HG03108 (cell line): ENCODE results near the gene PRDM2.

ENCODE experiments used
- ATAC-seq: cut with Tn5 transposase; IDR thresholded peaks from one replicate; pipeline ENCODE4 v1.9.1; 2021; ENCODE audit warnings: moderate library complexity; ENCODE audit not compliant: unreplicated experiment

PRDM2 gene

DNA sequence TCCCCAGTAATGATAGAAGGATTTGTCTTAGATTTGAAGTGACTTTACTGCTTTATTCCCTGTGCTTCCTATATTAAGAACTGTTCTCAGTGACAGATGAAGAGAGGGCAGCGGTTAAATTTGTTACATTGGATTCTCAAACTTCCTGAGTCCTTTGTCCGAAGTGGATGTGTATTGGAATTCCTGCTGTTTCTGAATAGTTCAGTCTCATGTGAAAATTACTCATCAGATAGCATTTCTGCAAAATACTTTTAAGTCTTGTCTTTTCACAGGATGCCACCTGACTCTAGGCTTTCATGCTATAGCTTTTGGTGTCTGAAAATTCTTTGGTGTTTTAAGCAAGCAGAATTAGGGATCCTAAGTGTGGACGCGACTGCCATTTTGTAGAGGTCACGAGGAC, 83.6 kb downstream of the PRDM2 start:
- no peak for ATAC-seq

DNA sequence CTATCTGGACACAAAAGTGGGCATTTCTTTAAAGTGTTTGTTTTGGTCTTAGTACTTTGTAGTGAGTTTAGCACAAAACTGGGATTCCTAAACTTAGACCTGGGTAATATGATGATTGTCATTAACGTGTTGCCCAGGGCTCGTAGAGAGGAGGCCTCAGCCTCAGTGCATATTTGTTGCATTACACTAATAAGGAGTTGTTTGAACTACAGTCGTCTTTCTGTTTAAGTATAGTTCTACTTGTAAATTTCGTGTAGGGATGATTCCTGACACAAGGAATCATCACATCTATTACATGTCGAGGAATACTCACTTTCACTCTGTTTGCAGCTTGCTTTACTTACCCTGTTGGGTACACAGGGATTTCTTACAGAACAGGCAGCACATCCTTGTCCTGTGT, 85.0 kb downstream of the PRDM2 start:
- ATAC-seq = no peak

GRCh38 chr1:13786541-13786940, 86.6 kb downstream of the PRDM2 start:
- ATAC-seq = no peak

DNA sequence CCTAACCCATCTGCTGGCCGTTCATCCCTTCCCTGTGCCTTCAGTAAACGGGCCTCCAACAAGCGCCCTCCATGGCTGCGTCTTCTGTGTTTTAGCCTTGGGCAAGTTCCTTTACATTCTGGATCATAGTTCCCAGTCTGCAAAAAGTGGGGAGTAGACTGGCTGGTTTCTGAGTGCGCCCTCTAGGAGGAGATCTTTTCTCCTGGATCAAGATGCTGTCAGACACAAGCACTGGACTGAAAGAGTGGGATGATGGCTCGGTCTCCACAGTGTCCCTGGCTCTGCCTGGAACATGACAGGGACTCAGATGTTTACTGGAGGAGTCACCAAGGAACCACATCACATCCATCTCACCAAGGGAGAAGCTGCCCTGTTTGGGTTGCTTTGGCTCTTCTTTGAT, 88.8 kb downstream of the PRDM2 start:
- ATAC-seq = no peak

DNA sequence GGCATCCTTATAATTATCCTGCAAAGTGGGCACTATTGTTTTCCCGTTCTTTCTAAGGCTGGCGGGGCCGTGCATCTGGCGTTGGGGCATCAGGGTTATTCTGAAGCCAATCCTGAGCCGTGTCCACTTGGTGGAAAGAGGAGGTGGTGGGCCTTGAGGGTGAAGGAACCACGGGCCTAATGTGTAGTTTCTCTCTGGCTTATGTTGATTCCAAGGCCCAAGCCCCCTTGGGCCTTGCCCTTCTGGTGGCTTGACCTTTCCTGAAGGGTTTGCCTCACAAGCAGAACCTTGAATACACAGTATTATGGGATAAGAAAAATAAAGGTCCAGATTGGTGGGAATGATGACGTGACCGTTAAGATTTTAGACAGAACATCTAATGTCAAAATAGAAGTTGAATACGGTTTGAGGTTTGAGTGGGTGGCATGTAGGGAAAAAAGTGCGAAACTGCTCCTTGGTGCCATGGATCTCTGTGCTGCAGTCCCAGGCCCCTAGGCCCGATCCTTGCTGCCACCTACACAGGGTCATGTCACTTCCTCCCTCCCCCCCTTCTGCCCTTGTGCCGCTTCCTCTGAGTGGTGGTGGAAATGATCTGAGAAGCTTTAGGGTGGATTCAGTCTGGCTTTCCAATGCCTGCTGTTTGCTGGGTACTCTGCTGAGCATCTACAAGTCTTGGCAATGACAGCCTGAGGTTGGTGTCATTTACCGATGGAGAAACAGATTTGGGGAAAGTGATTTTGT, 90.5 kb downstream of the PRDM2 start:
- no peak for ATAC-seq

DNA sequence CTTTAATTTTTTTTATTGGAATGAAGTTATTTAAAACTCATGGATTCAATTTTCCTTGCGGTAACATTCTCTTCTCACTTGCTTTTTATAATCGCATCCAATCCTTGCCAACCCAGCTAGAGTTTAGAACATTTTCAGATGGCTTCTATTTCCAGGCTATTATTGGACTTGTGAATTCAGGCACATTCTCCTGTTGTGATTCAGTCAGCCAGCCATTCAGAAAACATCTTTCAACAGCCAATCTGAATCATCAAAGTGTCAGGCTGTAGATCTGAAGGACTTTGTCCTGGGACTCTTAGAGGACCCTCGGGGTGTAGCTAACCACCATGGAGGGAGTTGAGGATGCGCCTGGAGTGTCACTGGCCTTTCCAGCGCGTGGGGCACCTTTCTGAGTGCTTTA, 92.4 kb downstream of the PRDM2 start:
- ATAC-seq = no peak

- no peak for ATAC-seq
These were observed 93.2 kb downstream of the PRDM2 start for GRCh38 chr1:13793088-13793730.

DNA sequence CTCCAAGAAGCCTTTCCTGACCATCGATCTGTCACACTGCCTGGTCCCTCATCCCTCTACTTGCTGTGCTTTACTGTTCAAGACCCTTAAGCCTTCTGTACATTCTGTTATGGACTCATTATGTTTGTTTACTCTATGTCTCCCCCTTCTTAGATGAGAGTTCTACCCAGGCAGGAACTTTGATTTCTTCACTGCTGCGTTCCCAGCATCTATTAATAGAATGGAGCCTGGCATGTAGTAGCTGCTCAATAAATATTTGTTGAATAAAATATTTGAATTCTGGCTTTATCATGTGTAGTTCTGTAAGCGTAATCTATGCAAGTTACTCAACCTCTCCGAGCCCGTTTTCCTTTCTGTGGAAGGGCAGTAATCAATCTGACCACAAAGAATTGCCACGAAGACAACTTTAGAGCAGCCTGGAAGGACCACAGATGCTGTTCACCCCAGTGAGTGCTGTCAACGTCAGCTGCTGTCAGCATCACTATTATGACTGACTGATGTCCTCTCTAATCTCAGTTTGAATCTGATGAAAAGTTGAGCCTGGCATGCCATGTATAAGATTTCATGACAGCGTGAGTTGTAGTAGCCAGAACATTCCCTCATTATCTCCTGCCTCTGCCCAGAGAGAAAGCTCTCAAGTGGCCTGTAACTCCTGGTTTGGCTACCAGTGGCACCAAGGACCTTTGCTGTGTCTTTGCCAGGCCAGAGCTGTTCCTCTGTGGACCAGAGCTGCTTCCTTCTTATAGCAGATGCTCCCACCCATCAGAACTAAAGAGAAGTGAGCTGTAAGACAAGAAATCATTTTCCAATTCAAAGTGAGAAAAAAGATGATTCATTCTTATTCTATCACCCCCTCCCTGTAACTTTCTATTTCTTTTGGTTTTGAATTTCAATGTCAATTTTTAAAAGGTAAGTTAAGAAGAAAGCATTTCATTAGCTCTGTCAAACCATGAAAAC, 94.5 kb downstream of the PRDM2 start:
- ATAC-seq = no peak

- ATAC-seq = no peak
These were observed 97.4 kb downstream of the PRDM2 start for GRCh38 chr1:13797397-13797796.

GRCh38 chr1:13798120-13798519, 98.1 kb downstream of the PRDM2 start:
- ATAC-seq = no peak

DNA sequence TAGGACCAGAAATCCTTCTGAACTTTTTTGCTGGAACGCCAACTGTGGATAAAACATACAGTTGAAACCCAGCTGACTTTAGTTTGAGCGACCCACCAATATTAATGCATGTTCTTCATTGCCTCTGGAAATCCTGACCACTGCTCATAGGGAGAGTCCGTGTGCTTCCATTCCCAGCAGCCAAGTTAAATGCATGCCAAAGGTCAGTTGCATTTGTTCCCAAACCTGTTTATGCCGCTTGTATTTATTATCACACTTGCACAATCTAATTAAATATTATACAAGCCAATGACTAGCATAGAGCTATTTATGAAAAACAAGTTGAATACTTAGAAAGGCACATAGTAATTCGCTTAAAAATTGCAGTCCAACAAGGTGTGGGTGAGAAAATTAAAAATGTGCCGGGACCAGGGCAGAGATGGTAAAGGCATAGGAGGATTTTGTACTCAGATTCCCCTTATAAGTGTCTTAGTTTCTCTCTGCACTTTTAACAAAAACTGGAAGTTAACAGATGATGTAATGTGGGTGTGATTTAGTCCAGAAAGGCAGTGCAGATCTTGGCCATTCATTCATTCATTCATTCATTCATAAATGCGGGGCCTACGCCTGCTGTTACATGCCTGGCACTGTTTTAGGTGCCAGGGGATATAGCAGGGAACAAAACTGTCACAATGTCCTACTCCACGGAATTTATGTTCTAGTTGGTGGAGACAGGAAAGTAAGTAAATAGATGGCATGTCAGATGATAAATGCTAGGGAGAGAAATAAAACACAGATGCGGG, 99.7 kb downstream of the PRDM2 start:
- no peak for ATAC-seq

DNA sequence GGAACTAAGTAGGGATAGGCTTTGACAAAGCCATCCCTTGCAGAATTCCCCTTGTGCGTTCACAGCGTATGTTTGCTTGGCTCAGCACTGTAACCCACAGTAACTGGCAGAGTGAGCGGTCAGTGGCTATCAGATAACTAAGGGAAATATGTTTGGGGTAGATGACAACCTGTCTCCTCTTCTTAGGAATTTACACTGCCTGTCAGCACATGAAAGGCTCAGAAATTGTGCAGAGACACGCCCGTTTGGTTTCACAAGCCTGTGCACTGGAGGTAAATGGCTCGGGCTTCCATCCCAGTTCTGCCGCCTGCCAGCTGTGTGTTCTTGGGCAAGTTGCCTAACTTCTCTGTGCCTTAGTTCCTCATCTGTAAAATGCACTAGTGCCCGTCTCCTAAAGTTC, 101.2 kb downstream of the PRDM2 start:
- no peak for ATAC-seq

GRCh38 chr1:13801655-13802486, 101.9 kb downstream of the PRDM2 start:
- ATAC-seq = no peak

DNA sequence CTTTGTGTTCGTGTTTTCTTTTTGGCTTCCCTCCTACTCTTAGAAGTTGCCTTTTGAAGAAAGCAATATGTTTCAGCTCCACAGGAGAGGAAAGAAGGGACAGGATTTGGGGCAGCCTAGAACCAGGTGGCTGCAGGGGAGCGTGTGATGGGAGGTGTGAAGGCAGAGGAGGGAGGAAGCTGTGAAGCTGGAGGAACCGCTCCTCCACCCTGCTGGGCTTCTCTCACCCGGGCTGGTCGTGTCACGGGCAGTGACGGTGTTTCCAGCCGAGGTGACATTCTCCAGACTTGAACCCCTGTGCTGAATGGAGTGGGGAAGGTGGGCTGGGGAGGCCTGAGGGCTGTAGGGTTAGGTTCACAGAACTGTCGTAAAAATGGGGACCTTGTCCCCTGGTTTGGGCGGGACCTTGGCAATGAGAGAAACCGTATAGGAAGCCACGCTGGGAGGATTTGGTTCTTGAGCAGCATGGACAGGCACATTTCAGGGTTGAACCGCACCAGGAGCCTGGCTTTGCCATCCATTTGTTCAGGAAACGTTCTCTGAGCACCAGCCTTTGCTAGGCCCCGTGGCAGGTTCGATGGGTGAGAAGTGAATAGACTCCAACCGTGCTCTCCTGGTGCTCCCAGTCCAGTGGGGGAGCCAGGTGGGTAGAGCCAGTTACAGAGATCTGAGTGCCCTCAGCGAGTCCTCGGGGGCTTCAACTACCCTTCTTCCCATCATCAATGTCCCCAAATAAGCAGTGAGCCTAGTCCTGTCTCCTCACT, 103.0 kb downstream of the PRDM2 start:
- ATAC-seq = no peak

- no peak for ATAC-seq
These were observed 103.7 kb downstream of the PRDM2 start for GRCh38 chr1:13803546-13804239.

- no peak for ATAC-seq
These were observed 104.2 kb downstream of the PRDM2 start for GRCh38 chr1:13804240-13804633.

DNA sequence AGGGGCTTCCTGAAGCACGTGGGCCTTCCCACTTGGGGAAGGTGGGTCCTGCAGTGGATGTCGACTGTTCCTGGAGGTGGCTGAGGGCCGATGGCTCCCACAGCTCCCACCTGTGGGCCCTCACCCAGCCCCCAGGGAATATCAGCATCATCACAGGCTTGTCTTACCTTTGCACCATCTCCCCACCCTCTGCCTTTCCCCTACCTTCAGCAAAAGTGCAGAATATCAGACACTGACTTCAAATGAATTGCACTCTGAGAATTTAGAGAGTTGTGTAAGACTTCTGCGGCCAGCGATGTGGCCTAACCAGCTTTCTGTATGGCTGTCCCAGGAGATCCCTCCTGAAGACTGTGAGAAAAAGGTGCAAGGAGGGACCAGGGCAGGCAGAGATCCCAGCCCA, 105.4 kb downstream of the PRDM2 start:
- ATAC-seq = no peak

DNA sequence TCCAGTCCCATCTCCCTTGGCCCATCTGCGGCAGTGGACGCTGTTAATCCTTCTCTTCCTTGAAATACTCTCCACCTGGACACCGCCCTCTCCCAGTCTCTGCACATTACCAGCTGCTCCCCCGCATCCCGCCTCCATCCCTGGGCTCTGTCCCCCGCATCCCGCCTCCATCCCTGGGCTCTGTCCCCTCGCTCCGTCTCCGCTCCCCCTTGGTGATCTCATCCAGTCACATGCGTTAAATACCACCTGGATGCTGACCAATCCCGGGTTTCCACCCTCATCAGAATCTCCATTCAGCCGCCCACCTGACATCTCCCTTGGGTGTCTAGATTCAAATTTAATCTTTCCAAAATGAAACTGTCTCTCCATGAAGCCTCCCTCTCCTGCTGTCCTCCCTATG, 106.1 kb downstream of the PRDM2 start:
- no peak for ATAC-seq

GRCh38 chr1:13807209-13807608, 107.2 kb downstream of the PRDM2 start:
- no peak for ATAC-seq
